GM19324 (cell line): ENCODE data around the gene TANGO6.

Experiments used
- ATAC-seq: cut with Tn5 transposase; IDR thresholded peaks from one replicate; pipeline ENCODE4 v1.9.1; 2021; ENCODE audit warnings: mild to moderate bottlenecking, moderate library complexity; ENCODE audit not compliant: unreplicated experiment, low FRiP score

Gene TANGO6

DNA sequence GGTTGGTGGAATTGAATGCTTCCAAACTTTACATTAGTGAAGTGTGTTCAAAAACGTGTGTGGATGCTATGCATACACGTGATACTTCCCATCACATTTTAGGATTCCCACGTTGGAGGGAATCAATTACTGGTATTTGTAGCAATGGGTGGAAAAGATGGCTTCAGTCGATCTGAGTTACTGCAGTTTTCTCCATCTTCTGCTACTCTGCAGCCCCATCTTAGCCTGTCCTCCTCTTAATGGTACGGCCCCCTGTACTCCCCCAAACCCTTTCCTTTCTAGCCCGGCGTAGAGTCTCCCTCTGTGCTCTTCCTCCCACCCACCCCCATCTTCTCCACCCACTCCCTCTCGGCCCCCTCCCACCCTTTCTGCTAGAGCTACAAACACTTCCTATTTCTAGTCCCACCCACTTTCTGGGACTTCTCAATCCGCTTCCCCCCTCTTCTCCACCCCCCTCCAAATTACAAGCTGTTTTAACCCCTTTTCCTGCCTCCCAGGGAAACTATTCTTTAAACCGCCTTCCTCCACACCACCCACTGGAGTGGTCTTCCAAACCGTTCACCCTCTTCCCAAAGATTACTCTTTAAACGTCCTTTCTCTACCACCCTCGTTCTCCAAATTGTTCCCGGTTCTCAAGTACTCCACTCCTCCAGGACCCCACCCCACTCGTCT is 288.0 kb downstream of the TANGO6 start:
- ATAC-seq = no peak

DNA sequence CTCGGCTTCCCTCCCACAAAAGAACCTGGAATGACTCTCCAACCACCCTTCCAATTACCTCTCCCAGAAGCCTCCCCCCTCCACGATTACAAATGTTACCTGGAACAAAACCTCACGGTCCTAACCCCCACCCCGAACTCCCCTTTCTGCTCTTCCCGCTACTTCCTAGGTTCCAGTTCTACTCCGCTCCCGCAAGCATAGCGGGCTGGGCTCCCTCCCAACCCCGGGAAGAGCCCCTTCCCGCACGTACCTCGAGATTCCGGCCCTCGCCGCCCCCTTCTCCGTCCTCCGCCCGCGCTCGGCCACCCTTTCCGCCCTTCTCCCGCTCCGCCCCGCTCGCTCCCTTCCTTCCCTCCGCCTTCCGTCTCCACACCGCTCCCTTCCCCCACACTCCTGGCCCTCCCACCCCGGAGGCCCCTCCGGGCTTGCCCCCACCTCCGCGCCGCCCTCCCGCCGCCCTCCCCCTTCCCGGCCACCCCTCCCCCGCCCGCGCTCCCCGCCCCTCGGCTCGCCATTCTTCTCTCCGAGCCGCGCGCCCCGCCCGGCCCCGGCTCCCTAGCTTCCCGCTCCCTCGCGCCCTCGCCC is 288.6 kb downstream of the TANGO6 start:
- peak; percentile 28 for ATAC-seq

DNA sequence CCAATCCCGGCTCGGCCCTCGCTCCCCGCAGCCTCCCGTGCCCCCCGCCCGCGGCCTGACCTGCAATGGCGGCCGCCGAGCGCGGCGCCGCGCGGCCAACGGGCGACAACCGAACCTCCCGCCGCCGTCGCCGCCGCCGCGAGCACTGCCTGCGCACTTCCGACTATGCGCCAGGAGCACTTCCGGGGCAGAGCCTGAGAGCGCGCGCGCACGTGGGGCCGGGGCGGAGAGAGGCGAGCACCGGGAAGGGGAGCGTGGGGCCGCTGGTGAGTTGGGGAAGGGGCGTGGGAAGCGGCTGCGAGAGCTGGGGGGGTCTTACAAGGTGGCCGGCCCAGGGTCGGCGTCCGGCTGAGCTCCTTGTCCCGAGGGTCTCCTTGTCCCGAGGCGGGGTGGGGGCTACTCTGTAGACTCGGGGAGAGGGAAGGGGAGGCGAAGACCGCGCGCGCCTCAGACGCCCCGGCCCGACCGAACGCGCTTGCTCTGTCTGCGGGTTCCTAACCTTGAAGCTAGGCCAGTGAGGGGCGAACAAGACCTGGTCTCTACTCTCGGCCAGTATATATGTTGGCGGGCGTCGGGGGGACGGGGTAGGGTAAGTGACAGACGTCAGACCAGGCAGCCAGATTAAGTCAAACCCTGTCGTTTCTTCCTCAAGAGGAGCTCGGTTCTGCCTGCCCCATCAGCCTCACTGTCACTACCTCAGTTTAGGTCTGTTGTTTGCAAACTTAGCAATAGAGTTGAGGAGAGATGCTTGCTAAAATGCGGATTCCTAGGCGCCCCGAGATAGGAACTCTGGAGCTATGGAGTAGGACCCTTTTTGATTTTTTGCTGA is 289.3 kb downstream of the TANGO6 start, which contains the start of the genes CHTF8 and UTP4:
TSS of gene CHTF8 (minus strand) at position 165 of the 829 bp plus-strand sequence. CDS start 11,130 bp downstream, outside the sequence.
TSS of gene UTP4 (plus strand) at position 226 of the 829 bp plus-strand sequence. CDS start 811 bp downstream, outside the sequence.
- ATAC-seq = peak; percentile 93

DNA sequence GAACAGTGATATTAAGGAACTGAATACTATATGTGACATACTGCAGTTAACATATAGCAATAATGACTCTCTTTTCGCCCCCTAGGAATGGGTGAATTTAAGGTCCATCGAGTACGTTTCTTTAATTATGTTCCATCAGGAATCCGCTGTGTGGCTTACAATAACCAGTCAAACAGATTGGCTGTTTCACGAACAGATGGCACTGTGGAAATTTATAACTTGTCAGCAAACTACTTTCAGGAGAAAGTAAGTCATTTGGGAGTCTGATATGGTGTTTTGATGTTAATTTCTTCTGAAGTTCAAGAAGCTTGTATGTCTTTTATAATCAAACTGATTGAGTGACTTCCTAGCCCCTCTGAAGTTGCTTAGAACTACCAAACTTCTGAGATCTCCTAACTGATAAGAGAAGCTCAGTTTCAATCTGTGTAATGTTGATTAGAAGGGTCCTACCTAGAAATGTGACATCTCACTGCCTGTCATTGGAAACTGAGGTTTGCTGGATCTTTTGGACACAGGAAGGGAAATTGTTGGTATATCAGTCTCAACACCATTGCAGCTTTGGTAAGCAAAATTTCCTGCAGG is 290.1 kb downstream of the TANGO6 start:
- ATAC-seq = no peak
